Measurements from ENCODE around the gene PDK1.
A peak's percentile ranks its signal among the peaks of the same experiment; 100 is the strongest.
"Not testable (repeated sequence)": the region's sequence is repeated elsewhere in the genome, so short reads cannot be mapped to it uniquely, and the experiment has no call there.

PDK1 gene

DNA sequence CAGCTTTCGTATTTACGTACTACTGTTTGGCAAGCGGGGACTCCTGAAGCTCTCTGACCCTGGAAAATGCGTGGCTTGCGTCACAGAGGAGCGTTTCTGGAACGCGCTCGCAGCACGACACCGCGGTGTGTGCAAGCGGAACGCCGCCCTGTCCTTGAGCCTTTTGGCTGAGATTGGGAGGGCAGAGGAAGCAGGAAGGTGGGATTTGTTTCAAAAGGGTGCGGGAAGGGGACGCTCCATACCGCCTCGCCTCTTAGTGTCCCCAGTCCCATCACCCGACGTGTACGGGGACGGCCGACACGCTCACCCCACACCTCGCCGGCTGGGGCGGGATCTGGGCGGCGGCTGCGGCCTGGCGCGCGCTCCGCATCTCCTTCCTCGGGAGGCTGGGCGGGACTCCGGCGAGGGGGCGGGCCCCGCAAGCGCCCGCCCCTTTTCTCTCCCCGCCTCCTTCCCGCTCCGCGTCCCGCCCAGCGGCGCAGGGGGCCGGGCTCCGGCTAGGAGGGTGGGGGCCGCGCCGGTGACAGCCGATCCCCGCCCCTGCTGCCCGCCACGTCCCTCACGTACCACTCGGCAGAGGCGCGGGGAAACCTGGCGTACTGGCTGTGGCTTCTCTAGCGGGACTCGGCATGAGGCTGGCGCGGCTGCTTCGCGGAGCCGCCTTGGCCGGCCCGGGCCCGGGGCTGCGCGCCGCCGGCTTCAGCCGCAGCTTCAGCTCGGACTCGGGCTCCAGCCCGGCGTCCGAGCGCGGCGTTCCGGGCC, at the start of gene PDK1:
Gene PDK1 (plus strand): TSS at position 569 of the 762 bp plus-strand sequence. CDS start 61 bp downstream, at position 630.
- DNase-seq: peak; percentile 69 to 85 (median 80)

DNA sequence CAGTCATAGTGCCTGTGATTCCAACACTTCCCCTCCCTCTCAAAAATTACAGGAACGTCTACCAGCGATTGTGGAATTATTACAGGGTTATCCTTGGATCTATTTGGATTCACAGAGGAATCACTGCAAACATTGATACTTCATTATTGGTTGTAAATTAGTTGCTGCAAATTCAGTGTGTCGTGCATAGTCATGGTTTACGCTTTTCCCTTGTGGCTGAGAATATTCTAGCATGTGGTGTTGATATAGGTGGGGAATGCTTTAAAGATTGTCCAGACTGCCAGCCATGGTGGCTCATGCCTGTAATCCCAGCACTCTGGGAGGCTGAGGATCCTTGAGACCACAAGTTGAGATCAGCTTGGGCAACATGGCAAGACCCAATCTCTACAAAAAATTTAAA, 48.7 kb upstream of the PDK1 start:
- no peak for DNase-seq

DNA sequence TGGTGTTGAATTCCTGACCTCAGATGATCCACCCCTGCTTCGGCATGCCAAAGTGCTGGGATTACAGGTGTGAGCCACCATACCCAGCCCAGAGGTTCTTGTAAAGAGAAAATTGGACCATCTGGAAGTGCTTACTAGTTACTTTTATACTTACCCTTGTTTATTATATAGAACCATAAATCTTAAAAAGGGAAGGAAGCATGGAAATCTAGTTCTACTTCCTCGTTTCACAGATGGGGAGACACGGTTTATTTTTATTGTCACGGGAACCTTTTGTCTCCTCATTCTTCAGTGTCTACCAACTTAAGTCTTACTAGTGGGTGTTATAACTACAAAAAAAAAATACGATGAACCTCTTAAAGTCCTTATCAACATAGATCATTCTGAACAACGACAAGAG, 45.8 kb upstream of the PDK1 start:
- DNase-seq: no peak

GRCh38 chr2:172510548-172510947, 45.3 kb upstream of the PDK1 start:
- no peak for DNase-seq

DNA sequence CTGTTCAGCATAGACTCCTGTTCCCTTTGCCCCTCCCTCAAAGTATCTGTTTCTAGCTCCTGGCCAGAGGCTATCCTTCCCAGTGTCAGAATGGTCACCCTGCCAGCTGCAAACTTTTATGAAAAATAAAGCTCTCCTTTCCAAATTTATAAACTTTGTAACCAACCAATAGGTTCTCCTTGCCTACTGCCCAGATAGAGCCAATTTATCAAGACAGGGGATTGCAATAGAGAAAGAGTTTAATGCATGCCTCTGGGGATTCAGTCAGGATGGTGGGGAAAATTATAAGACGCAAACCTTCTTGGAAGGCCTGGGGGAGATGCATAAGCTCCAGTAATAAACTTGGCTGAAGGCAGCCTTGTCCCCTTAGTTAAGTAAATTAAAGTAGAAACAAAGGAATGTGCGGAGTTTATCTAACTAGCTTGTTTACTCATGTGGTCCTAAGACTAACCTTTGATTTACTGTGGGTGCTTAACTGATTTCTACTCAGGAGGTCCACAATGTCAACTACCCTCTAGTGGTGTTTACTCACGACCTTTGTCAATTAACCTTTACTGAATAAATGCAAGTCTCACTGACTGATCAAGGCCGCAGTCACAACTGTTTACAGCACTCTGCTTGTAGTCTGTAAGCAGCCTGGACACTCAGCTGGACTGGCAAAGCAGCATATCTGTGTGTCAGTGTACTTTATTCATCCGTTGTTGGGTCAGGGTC, 42.9 kb upstream of the PDK1 start:
- DNase-seq: no peak

- DNase-seq: no peak
Measured at GRCh38 chr2:172513524-172513900, 42.4 kb upstream of the PDK1 start.

GRCh38 chr2:172513935-172514586, 41.8 kb upstream of the PDK1 start:
- DNase-seq: no peak

DNA sequence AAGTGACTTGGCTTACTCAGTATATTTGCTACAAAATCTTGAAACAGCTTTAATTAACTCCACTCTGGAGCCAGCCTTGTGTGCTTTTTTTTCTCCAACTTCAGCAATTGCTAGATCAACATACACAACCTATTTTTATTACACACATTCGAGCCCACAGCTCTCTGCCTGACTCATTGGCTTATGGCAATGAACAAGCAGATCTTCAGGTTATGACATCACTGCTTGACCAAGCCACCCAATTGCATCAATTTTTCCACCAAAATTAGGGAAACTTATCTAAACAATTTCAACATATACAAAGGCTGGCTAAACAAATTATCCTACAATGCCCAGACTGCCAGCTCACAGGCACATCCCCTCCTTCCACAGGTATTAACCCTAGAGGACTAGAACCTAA, 39.6 kb upstream of the PDK1 start:
- no peak for DNase-seq

- no peak for DNase-seq
Measured at GRCh38 chr2:172518995-172519394, 36.9 kb upstream of the PDK1 start.

GRCh38 chr2:172525601-172526000, 30.3 kb upstream of the PDK1 start:
- no peak for DNase-seq

- no peak for DNase-seq
Measured at GRCh38 chr2:172531309-172531708, 24.6 kb upstream of the PDK1 start.

- not testable (repeated sequence) for DNase-seq
Measured at GRCh38 chr2:172532461-172532860, 23.4 kb upstream of the PDK1 start.

- DNase-seq: no peak
Measured at GRCh38 chr2:172533687-172534086, 22.2 kb upstream of the PDK1 start.

DNA sequence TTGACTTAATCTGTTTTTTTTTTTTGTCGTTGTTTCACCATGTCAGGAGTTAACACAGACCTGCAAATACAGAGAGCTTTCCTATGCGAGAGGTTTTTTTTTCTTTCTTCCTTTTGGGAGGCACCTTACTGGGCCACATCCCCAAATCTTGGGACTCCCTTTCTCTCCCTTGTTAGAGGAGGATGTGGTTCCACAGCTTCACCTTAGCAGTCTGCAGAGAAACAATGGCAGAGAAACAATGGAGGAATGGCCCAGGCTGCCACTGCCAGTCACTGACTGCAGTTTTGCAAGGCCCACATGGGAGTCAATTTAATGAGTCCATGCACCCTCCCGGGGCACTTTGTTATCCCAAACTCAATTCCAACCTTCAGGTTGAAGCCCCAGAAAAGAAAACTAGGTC, 20.8 kb upstream of the PDK1 start:
- no peak for DNase-seq

DNA sequence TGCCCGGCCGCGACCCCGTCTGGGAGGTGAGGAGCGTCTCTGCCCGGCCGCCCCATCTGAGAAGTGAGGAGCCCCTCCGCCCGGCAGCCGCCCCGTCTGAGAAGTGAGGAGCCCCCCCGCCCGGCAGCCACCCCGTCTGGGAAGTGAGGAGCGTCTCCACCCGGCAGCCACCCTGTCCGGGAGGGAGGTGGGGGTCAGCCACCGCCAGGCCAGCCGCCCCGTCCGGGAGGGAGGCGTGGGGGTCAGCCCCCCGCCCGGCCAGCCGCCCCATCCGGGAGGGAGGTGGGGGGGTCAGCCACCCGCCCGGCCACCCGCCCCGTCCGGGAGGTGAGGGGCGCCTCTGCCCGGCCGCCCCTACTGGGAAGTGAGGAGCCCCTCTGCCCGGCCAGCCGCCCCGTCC, 18.0 kb upstream of the PDK1 start:
- DNase-seq: not testable (repeated sequence)

- no peak for DNase-seq
Measured at GRCh38 chr2:172539767-172540166, 16.1 kb upstream of the PDK1 start.

DNA sequence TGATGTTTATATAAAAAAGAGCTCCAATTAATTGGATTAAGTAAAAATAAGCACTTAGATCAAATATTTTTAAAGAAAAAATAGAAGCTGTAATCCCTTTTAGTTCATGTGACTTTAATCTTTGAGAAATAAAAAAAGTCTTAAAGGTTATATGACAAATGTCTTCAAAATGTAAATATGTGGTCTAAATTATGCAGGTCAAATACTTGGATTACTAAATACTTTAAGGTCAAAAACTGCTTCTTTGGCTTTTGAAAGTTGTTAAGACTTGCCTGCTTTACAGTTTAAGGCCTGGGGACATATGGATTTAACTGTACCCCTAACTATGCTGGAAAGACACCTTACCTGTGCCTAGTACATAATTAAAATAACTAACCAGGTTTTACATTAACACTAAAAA, 15.5 kb upstream of the PDK1 start:
- DNase-seq: no peak

DNA sequence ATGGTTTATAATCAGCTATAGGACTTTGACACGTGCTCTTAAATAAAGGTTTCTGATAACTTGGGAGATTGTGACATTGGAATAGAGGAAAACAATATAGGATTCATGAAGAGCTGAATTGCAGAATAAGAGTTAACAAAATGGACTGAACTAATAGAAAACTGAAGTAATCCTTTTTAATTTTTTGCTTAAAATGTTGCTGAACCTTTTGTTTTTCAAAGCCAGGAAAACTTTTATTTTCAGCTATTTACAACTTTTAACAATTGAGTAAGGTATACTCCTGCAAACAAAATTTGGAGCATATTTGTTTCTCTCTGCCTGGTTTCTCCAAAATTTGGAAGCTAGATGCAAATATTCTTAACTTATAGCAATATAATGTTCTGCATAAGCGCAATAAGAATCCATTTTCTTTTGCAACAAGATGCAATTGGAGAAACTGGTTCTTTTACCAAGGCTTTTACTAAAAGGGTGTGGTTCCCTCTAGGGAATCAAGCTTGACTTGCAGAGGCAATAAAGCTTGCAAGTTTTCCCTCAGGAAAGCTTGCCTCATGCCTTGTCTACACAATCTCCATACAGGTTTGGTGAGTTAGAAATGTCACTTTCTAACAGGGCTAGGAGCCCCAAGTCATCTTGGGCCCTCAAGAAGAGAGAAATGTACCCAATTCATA, 10.3 kb upstream of the PDK1 start:
- DNase-seq: no peak

GRCh38 chr2:172549131-172549530, 6.8 kb upstream of the PDK1 start:
- DNase-seq: no peak

GRCh38 chr2:172549802-172550201, 6.1 kb upstream of the PDK1 start:
- not testable (repeated sequence) for DNase-seq

DNA sequence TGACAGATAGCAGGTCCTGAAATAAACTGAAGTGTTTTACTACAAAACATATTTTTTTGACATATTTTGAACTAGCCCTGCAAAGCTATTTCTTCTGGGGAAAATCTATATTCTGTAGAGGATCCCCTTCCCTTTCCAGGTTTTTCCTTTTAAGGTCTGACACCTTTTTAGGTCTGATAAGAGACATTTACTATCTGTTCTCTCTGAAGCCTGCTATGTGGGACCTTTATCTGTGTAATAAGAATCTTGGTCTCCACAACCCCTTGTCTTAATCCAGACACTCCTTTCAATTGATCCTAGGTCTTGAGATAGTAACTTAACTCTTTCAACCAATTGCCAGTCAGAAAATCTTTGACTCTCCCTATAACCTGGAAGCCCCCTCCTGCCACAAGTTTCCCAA, 5.5 kb upstream of the PDK1 start:
- DNase-seq: no peak

- no peak for DNase-seq
Measured at GRCh38 chr2:172551271-172551670, 4.6 kb upstream of the PDK1 start.

GRCh38 chr2:172552547-172553291, 3.2 kb upstream of the PDK1 start:
- DNase-seq: no peak

Data from NCI-H1417 (cell line).